HG03064 (cell line): ENCODE data around the gene INKA1.
A peak's percentile ranks its signal among the peaks of the same experiment; 100 is the strongest.
"Not testable (repeated sequence)": the region's sequence is repeated elsewhere in the genome, so short reads cannot be mapped to it uniquely, and the experiment has no call there.

Experiments used
- ATAC-seq: cut with Tn5 transposase; IDR thresholded peaks from one replicate; pipeline ENCODE4 v1.9.1; 2021; ENCODE audit warnings: low read depth; ENCODE audit not compliant: unreplicated experiment

Gene INKA1

DNA sequence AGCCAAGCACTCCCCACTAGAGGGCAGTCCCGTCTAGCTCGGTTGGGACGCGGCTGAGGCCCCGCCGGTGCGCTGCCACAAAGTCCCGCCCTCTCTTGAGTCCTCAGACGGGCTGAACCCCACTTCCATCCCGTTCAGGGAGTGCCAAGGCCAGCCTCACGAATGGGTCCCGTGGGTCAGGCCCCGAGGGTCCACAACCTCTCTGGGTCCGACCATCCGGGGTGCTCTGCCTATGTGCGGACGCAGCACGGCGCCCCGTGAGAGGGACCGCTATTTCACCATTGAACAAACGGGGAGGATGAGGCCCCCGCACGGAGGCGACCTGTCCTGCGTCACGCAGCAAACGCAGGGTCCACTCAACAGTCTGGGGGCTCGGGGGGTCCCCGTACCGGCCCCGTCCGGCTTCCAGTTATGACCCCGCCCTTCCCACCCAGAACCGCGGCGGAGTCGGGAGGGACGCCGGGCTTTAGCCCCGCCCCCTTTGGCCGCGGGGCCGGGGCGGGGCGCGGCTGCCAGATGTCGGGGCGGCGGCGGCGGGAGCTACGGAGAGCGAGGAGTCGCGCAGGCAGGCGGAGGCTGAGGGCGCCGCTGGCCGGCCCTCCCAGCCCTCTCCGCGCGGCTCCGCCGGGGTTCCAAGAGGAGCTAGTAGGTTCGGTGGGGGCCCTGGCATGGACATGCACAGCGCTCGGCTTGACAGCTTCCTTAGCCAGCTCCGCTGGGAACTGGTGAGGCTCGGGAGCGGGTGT, at the start of gene INKA1:
Gene INKA1, plus strand, starts transcription at position 543 of the 746 bp plus-strand sequence. Its CDS starts 132 bp downstream, at position 675.
- ATAC-seq = peak; percentile 50

DNA sequence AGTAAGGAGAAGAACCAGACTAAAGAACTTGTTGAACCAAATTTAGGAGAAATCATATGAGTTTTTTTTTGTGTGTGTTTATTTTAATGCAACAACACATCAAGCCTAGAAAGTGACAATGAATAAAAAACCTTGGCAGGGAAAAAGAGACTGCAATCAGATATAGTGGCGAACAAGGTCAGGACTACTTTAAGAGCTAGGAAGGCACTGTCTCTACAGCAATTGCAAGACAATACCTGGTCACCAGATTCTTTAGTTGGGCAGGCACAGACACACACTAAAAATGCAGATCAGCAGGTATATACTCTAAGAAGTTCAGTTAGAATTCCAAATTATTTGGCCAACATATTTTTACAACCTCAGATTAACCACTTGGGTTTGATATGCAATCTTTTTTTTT, 48.5 kb upstream of the INKA1 start:
- no peak for ATAC-seq

DNA sequence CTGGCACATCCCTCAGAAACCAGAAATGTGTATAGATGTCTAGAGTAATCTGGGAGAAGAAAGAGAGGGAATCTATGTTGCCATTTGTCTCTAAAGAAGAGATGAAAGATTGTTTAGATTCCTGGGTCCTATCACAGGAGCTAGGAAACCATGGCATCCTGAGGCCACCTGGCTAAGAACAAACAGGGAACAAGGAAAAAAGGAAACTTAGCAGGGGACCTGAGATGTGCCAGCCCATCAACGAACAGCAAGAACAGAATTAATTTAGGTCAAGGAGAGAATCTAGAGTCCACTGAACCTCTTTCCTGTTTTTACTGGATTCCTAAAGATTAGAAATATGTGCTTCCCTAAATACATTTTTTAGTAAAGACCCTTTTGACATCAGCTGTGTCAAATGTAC, 47.0 kb upstream of the INKA1 start:
- ATAC-seq = no peak

DNA sequence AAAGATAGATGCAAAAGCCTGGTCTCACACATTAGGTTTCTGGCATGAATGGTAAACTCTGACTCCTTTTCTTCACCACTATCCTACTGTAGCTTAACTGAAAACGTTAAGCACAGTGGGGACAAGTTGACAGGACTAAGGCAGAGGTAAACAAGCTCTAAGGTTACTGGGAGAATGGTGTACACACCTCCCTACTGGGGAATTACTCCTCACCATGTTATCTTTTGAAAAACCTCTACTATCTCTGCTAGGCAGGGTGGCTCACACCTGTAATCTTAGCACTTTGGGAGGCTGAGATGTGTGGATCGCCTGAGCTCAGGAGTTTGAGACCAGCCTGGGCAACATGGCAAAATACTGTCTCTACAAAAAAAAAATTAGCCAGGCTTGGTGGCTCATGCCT, 45.9 kb upstream of the INKA1 start:
- ATAC-seq = no peak

DNA sequence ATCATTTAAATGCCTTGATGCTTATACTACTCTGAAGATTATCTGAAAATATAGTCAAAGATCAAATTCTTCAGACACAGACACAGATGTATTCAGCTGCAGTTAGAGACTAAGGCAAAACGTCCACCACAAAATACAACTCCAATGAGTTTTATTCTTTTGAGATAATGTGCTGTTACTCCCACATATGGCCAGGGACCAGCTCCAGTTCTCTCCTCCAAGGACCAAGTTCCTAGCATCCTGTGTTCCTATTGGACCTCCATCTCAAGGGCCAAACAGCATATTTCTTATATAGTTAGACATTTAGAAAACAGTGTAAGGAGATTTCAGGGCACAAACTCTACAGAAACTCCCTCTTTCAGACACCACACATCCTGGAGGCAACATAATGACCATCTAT, 43.8 kb upstream of the INKA1 start:
- no peak for ATAC-seq

DNA sequence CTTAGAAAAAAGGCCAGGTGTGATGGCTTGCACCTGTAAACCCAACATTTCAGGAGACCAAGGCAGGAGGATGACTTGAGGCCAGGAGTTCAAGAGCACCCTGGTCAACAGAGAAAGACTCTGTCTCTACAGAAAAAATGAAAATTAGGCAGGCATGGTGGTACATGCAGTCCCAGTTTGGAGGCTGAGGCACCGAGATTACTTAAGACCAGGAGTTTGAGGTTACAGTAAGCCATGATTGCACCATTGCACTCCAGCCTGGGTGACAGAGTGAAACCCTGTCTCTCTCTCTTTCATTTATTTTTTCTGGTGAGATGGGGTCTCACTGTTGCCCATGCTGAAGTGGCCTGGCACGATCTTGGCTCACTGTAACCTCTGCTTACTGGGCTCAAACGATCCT, 41.4 kb upstream of the INKA1 start:
- ATAC-seq = no peak

DNA sequence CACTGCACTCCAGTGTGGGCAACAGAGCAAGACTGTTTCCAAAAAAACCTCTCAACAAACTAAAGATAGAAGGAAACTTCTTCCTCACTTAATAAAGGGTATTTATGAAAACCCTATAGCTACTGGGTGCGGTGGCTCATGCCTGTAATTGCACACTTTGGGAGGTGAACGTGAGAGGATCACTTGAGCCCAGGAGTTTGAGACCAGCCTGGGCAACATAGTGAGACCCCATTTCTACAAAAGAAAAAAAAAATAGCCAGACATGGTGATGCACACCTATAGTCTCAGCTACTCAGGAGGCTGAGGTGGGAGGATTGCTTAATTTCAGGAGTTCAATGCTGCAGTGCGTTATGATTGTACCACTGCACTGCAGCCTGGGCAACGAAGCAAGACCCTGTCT, 39.1 kb upstream of the INKA1 start:
- no peak for ATAC-seq

DNA sequence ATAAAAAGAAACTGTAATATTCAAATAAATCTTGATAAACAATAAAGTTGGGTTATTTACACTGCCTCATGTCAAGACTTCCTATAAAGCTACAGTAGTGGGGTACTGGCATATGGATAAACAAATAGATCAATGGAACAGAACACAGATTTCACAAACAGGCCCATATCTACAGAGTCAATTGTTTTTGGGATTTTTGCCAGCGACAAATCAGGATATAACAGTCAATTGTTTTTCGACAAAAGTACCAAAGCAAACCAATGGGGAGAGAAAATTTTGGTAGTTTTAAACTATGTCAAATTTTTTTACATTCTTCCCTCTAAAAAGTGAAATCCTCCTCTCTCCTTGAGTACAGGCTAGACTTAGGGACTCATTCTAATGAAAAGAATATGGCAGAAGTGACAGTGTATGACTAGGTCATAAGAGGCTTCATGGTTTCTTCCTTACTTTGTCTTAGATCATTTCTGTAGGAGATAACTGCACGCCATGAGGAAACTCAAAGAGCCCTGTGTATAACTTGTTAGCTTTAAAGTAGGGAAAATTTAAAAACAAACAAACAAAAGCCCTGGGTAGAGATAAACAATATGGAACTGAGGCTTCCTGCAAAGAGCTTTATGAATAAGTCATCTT, 33.7 kb upstream of the INKA1 start:
- ATAC-seq = no peak

DNA sequence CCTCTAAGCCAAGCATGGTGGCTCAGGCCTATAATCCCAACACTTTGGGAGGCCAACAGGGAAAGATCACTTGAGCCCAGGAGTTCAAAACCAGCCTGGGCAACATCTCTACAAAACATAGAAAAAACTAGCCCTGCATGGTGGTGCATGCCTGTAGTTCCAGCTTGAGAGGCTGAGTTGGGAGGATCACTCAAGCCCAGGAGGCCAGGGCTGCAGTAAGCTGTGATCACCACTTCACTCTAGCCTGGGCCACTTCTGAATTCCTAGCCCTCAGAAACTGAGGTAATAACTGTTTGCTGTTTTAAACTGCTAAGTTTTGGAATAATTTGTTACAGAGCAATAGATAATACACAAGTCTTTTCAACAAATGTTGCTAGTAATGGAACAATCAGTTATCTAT, 33.1 kb upstream of the INKA1 start:
- ATAC-seq = no peak

DNA sequence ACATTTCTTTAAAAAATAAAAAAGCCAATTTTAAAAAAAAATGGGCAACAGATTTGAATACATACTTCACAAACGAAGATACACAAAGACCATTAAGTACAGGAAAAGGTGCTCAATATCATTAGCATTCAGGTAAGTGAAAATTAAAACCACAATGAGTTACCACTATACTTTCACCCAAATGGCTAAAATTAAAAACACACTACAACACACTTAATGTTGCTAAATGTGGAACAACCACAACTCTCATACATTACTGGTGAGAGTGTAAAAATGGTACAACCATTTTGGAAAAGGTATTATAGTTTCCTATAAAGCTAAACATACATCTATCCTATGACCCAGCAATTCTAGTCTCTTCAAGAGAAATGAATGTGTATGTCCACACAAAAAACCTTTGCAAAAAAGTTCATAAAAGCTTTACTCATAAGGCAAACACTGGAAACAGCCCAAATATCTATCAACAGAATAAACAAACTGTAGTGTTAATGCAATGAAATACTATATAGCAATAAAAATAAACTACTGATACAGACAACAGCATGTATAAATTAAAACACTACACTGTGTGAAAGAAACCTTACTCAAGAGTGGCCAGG, 31.6 kb upstream of the INKA1 start:
- ATAC-seq = no peak

DNA sequence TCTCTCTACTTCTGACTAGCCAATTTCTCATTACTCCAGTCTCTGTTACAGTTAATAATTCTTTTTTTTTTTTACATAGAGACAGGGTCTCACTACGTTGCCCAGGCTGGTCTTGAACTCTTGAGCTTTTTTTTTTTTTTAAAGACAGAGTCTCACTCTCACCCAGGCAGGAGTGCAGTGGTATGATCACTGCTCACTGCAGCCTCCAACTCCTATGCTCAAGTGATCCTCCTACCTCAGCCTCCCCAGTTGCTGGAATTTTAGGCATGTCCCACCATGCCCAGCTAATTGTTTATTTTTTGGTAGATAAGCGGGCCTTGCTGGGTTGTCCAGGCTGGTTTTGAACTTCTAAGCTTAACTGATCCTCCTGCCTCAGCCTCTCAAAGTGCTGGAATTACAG, 30.4 kb upstream of the INKA1 start:
- ATAC-seq = no peak

DNA sequence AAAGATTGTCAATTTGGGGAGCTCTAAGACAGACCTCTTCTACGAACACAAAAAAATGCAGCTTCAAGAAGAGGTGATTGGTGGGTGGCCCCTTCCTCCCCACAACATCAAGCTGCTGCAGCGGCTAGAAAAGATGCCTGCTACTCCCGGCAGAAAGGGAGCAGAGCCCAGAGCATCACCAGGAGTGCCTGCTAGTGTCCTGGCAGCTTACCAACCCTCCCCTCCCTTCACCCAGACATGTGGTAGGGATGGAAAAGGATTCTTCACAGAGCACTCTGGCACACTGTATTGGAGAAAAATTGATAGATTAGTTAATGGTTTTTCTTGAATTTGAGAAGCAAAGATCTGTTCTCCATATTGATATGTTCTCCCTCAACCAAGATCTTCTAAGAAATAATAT, 27.5 kb upstream of the INKA1 start:
- ATAC-seq = no peak

DNA sequence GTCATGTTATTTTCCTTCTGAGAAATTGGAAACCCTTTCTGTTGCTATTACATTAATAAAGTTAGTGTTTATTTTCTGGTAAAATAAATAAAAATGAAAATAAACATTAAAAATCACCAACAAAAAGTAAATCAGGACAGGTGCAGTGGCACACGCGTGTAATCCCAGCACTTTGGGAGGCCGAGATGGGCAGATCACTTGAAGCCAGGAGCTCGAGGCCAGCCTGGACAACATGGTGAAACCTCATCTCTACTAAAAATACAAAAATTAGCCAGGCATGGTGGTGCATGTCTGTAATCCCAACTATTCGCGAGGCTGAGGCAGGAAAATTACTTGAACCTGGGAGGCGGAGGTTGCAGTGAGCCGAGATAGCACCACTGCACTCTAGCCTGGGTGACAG, 27.0 kb upstream of the INKA1 start:
- not testable (repeated sequence) for ATAC-seq

DNA sequence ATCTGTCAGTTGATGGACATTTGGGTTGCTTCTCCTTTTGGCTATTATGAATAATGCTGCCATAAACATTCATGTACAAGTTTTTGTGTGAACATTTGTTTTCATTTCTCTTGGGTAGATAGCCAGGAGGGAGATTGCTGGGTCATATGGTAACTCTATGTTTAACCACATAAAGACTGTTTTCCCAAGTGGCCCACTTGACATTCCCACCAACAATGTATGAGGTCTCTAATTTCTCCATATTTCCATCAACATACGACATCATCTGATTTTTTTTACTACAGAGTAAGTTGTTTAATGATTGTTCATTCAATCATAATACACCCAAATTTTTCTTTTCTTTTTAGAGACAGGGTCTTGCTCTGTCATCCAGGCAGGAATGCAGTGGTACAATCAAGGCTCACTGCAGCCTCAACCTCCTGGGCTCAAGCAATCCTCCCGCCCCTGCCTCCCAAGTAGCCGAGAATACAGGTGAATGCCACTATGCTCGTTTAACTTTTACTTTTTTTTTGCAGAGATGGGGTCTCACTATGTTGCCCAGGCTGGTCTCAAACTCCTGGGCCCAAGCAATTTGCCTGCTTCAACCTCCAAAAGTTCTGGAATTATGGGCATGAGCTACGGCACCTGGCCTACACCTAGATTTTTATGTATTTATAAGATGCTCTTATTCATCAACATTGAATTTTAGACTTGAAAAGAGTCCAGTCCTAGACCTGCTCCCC, 23.5 kb upstream of the INKA1 start:
- no peak for ATAC-seq

DNA sequence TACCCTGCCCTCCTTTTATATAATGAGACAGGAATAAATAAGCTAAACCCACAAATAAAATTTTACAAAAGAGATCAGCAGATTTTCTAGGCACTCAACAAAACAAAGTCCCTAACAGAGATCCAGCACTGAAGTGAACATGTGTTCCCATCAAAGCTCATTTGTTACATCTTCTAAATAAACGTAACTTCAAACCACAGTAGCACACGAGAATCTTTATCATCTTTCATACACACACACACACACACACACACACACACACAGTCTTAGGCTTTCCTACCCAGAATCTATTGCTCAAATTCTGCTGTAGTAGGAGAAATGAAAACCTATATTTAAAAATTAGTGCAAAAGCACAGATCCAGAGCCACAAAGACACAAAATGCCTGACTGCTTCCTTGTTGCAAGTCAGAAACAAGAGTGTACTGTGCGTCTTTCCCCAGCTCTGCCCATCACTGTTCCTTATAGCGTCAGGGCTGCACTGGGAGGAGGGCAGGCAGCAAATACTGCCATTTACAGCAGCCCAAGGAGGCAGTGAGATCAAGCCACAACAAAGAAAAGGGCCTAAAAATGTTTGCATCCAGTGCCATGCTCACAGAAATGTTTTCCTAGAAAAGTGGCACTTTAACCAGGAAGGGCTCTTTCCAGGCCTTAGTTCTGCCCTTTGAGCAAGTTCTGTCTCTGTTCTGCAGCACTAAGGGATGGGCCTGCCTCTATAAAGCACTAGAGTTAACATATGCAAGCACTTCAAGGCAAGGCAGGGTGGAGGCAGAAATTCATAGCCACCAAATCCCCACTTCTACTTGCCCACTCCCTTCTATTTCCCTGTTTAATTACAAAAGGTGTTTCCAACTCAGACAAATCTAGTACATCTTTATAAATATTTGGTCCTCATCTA, 22.7 kb upstream of the INKA1 start:
- ATAC-seq = no peak

DNA sequence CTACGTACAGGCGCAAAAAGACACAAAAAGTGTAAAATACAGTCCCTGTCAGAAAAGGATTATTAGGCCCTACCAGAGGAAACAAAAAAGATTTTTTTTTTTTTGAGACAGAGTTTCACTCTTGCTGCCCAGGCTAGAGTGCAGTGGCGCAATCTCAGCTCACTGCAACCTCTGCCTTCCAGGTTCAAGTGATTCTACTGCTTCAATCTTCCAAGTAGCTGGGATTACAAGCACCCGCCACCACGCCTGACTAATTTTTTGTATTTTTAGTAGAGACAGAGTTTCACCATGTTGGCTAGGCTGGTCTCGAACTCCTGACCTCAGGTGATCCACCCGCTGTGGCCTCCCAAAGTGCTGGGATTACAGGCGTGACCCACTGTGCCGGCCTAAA, 22.1 kb upstream of the INKA1 start:
- ATAC-seq = not testable (repeated sequence)

DNA sequence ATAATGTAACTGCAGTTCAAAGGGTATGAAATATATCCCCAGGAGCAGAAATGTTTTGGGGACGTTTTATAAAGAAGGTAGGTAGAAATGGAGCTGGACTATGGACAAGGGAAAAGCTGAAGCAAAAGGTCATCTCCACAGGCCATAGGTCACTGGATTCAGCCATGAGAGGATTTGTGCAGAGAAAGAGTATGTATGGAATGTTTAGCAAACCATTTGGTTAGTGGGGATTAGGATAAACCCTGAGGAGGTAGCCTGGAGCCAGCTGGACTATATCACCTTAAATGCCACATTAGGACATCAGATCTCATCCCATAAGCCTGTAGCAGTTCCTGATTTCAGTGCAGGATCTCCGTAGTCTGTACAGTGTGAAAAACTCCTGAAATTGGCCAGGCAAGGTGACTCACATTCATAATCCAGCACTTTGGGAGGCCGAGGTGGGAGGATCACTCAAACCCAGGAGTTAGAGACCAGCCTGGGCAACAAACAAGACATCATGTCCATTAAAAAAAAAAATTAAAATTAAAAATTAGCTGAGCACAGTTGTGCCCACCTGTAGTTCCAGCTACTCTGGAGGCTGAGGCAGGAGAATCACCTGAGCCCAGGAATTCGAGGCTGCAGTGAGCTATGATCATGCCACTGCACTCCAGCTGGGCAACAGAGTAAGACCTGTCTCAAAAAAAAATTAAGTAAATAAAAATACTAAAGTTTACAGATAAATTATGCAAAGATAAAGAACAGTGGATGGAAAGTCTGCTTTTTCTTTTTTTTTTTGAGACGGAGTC, 21.5 kb upstream of the INKA1 start:
- no peak for ATAC-seq

DNA sequence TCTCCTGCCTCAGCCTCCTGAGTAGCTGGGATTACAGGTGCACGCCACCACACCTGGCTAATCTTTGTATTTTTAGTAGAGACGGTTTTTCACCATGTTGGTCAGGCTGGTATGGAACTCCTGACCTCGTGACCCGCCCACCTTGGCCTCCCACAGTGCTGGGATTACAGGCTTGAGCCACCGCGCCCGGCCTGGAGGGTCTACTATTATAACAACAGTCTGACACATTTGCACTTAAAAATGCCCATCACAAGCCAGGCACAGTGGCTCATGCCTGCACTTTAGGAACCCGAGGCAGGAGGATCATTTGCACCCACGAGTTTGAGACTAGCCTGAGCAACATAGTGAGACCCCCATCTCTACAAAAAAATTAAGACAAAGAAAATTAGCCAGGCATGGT, 20.8 kb upstream of the INKA1 start:
- ATAC-seq = not testable (repeated sequence)

DNA sequence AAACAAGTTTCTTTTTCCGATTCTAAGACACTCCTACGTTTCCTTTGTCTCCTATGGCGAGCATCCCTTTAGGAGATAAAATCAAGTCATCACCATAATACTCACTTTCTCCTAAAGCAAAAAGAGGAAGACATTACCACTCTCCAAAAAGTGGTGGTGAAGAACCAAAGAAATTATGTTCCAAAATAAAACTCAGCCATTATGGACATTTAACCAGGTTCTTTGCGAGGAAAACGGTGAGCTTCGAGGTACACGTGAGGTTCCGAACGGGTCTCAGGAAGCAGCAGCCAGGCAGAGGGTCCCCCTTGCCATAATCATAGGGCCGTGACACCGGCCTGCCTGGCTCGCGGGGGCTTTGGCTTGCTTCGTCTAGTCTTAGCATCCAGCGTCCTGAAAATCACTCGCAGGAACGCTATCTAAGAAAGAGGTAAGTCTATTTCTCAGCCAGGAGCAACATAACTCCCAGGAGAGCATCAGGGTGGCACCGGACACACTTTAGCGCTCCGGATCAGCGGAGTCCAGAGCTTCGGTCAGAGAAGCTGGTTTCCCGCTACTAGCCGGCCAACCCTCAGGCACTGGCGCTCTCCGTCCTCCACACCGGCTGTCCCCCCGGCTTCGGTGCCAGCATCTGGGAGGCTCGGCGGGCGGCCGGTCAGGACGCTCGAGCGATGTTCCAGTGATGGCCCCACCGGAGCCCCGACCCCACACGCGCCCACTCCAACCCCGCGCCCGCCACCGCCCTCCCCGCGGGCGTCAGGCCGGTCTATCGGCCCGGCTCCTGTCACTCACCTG, 17.3 kb upstream of the INKA1 start:
- ATAC-seq = peak; percentile 35
